HepG2 (cell line): ENCODE measurements around the gene CENPB. TPM values are rescaled to one million over a fixed set of nuclear protein-coding genes. Genes with fewer than 3 reads are reported as not detected.

ENCODE experiments used
- BORCS8-MEF2B ChIP-seq: sonication (generic); formaldehyde crosslinking; IDR thresholded peaks from 2 replicates; pipeline ENCODE4 v1.8.0; 2022; ENCODE audit warnings: mild to moderate bottlenecking, missing genetic modification reagents
- ERF ChIP-seq: IDR thresholded peaks from 2 replicates; pipeline ENCODE4 v1.6.1; 2018; ENCODE audit warnings: missing biosample characterization, missing genetic modification reagents
- GTF3A ChIP-seq: sonication (generic); formaldehyde crosslinking; conservative IDR thresholded peaks from 2 replicates; pipeline ENCODE4 v1.4.0; 2020; ENCODE audit warnings: mild to moderate bottlenecking, missing genetic modification reagents
- HMG20B ChIP-seq: conservative IDR thresholded peaks from 2 replicates; pipeline ENCODE4 v1.6.1; 2016; ENCODE audit warnings: missing genetic modification reagents, missing compliant biosample characterization
- HNF1B ChIP-seq: sonication (generic); formaldehyde crosslinking; IDR thresholded peaks from 2 replicates; pipeline ENCODE4 v1.5.1; 2020; ENCODE audit warnings: mild to moderate bottlenecking, moderate library complexity, missing genetic modification reagents
- MAX ChIP-seq: IDR thresholded peaks from 2 replicates; pipeline ENCODE4 v1.6.1; 2012; ENCODE audit warnings: inconsistent platforms
- NFKBIZ ChIP-seq: IDR thresholded peaks from 2 replicates; pipeline ENCODE4 v1.6.1; 2018; ENCODE audit warnings: missing genetic modification reagents, missing compliant biosample characterization
- SMARCE1 ChIP-seq: fragments of 450-650 bp; IDR thresholded peaks from 2 replicates; pipeline ENCODE4 v1.6.1; 2017; ENCODE audit warnings: borderline replicate concordance
- ZFP37 ChIP-seq: sonication (generic); formaldehyde crosslinking; IDR thresholded peaks from 2 replicates; pipeline ENCODE4 v1.4.0; 2020; ENCODE audit warnings: missing genetic modification reagents, borderline replicate concordance
- ZNF292 ChIP-seq: sonication (generic); formaldehyde crosslinking; IDR thresholded peaks from 2 replicates; pipeline ENCODE4 v1.8.1; 2022; ENCODE audit warnings: mild to moderate bottlenecking, low read depth, missing genetic modification reagents, borderline replicate concordance
- ZNF609 ChIP-seq: sonication (generic); formaldehyde crosslinking; IDR thresholded peaks from 2 replicates; pipeline ENCODE4 v1.4.0; 2020; ENCODE audit warnings: mild to moderate bottlenecking, missing genetic modification reagents, borderline replicate concordance
- ZNF747 ChIP-seq: sonication (generic); formaldehyde crosslinking; IDR thresholded peaks from 2 replicates; pipeline ENCODE4 v1.8.1; 2023; ENCODE audit warnings: missing genetic modification reagents, mild to moderate bottlenecking, borderline replicate concordance
- ZNF839 ChIP-seq: sonication (generic); formaldehyde crosslinking; IDR thresholded peaks from 2 replicates; pipeline ENCODE4 v1.4.0; 2020; ENCODE audit warnings: missing genetic modification reagents, mild to moderate bottlenecking, borderline replicate concordance
- ZNF891 ChIP-seq: sonication (generic); formaldehyde crosslinking; IDR thresholded peaks from 2 replicates; pipeline ENCODE4 v1.5.0; 2020; ENCODE audit warnings: mild to moderate bottlenecking, missing genetic modification reagents
- polyA plus RNA-seq, 8 experiments: library from polyadenylated mRNA; depleted of rRNA in 3 of 8; stranded (reverse) in 7 of 8; unstranded in 1 of 8; fragments of >200 nt; fragmentation: Illumina TruSeq in 4 of 8; extraction: Trizol in 4 of 8; gene quantifications; 2 replicates each; pipeline versions ENCODE4 v1.2.1 to v1.2.3, GENCODE V29; 2011 to 2016; ENCODE audit warnings: low read depth in 4 of 8, missing spikeins in 1 of 8, mixed read lengths in 1 of 8; ENCODE audit not compliant: insufficient read depth in 1 of 8
- total RNA-seq, 5 experiments: library from RNA; depleted of rRNA; stranded (reverse); fragments of >200 nt; fragmentation: Illumina TruSeq; extraction: Trizol; gene quantifications; 2 replicates each; pipeline ENCODE4 v1.2.3, GENCODE V29; 2016; ENCODE audit warnings: low read depth in 1 of 5
- TF ChIP-seq, protein P1 (sequence below): sonication (generic); formaldehyde crosslinking; IDR thresholded peaks from 2 replicates; pipeline ENCODE4 v1.4.0; 2020; ENCODE audit warnings: missing genetic modification reagents
- TF ChIP-seq, protein P2 (sequence below): sonication (generic); formaldehyde crosslinking; IDR thresholded peaks from 2 replicates; pipeline ENCODE4 v1.4.0; 2020; ENCODE audit warnings: missing genetic modification reagents

The CENPB gene
- total and polyA plus RNA-seq, 2 of the 13 experiments (the other 11 are each of a cell fraction or from before 2014, with no cell fraction given): 10.4 to 54.5 TPM

GRCh38 chr20:3795511-3796468, 9.2 kb upstream of the CENPB start, which contains the start of gene CDC25B (continued):
- TF ChIP-seq ZNF747 (peak; percentile 48; the same call in 1 of the 2 replicates), NFKBIZ (CRISPR knock-in tag) (no peak), HNF1B (CRISPR knock-in tag) (0 out of 2 replicates have a peak, but pooled peaks have one; percentile 81), HMG20B (CRISPR knock-in tag) (0 out of 2 replicates have a peak, but pooled peaks have one; percentile 37), ZNF292 (CRISPR knock-in tag) (peak; percentile 82; the same call in 1 of the 2 replicates), BORCS8-MEF2B (peak; percentile 67), GTF3A (CRISPR knock-in tag) (peak; percentile 92; the same call in 1 of the 2 replicates), ZNF839 (CRISPR knock-in tag) (0 out of 2 replicates have a peak, but pooled peaks have one; percentile 38), ZNF609 (CRISPR knock-in tag) (peak; percentile 50; the same call in 1 of the 2 replicates), MAX (peak; percentile 73), ZNF891 (CRISPR knock-in tag) (peak; percentile 74), ZFP37 (CRISPR knock-in tag) (peak; percentile 42; the same call in 1 of the 2 replicates), SMARCE1 (no peak), ERF (CRISPR knock-in tag) (peak; percentile 67)
- TF ChIP-seq, protein P1, sequence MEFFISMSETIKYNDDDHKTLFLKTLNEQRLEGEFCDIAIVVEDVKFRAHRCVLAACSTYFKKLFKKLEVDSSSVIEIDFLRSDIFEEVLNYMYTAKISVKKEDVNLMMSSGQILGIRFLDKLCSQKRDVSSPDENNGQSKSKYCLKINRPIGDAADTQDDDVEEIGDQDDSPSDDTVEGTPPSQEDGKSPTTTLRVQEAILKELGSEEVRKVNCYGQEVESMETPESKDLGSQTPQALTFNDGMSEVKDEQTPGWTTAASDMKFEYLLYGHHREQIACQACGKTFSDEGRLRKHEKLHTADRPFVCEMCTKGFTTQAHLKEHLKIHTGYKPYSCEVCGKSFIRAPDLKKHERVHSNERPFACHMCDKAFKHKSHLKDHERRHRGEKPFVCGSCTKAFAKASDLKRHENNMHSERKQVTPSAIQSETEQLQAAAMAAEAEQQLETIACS: no peak
- TF ChIP-seq, protein P2, sequence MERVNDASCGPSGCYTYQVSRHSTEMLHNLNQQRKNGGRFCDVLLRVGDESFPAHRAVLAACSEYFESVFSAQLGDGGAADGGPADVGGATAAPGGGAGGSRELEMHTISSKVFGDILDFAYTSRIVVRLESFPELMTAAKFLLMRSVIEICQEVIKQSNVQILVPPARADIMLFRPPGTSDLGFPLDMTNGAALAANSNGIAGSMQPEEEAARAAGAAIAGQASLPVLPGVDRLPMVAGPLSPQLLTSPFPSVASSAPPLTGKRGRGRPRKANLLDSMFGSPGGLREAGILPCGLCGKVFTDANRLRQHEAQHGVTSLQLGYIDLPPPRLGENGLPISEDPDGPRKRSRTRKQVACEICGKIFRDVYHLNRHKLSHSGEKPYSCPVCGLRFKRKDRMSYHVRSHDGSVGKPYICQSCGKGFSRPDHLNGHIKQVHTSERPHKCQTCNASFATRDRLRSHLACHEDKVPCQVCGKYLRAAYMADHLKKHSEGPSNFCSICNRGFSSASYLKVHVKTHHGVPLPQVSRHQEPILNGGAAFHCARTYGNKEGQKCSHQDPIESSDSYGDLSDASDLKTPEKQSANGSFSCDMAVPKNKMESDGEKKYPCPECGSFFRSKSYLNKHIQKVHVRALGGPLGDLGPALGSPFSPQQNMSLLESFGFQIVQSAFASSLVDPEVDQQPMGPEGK (CRISPR knock-in tag): peak; percentile 84
